Activated B cell treated with CpG ODN at 0.5 μM for 24 hours (primary cell): ENCODE data around the gene ADAMTS8. TPM values are rescaled to one million over a fixed set of nuclear protein-coding genes. Genes with fewer than 3 reads are reported as not detected.

ENCODE experiments used
- ATAC-seq: fragments of 200-7000 bp; cut with Tn5 transposase; one replicate; pipeline ENCODE4 v1.10.0; 2021; ENCODE audit warnings: low read depth, mild to moderate bottlenecking, moderate library complexity
- CTCF ChIA-PET: fragments of 350-600 bp; sonication (Branson Sonifier 250); formaldehyde crosslinking; loops from one replicate; lab custom pipeline; 2021; ENCODE audit warnings: antibody characterized with exemption; lab: Charles Lee
- POLR2A ChIA-PET: fragments of 350-600 bp; sonication (Branson Sonifier 250); formaldehyde crosslinking; loops from one replicate; lab custom pipeline; 2021; ENCODE audit warnings: antibody characterized with exemption; lab: Charles Lee
- DNase-seq: peaks from one replicate; pipeline ENCODE4 v3.0.0; 2022
- H3K27ac Mint-ChIP-seq: one replicate; pipeline ENCODE4 v1.8.0; 2020; ENCODE audit warnings: mixed read lengths
- H3K27me3 Mint-ChIP-seq: one replicate; pipeline ENCODE4 v1.8.0; 2021; ENCODE audit warnings: mixed read lengths
- H3K36me3 Mint-ChIP-seq: one replicate; pipeline ENCODE4 v1.8.0; 2021; ENCODE audit warnings: low read depth, mixed read lengths
- H3K4me1 Mint-ChIP-seq: one replicate; pipeline ENCODE4 v1.8.0; 2021; ENCODE audit warnings: mixed read lengths
- H3K4me3 Mint-ChIP-seq: one replicate; pipeline ENCODE4 v1.8.0; 2020; ENCODE audit warnings: mild to moderate bottlenecking, mixed read lengths
- H3K9me3 Mint-ChIP-seq: one replicate; pipeline ENCODE4 v1.8.0; 2020; ENCODE audit warnings: mixed read lengths
- intact Hi-C: fragments of 100-400 bp; cut with micrococcal nuclease; formaldehyde crosslinking; loops from one replicate; pipeline ENCODE4 v1.15.1; 2024
- total RNA-seq: library from RNA; stranded (reverse); gene quantifications from 2 replicates; pipeline ENCODE4 v1.2.3, GENCODE V29; 2022
- TF ChIP-seq, protein P1 (sequence below): fragments of 200-600 bp; IDR thresholded peaks from one replicate; pipeline ENCODE4 v1.8.0; 2022; ENCODE audit warnings: antibody characterized with exemption, mild to moderate bottlenecking

ADAMTS8 gene
- total RNA-seq, 1 donor from 2014 or later: not detected

DNA sequence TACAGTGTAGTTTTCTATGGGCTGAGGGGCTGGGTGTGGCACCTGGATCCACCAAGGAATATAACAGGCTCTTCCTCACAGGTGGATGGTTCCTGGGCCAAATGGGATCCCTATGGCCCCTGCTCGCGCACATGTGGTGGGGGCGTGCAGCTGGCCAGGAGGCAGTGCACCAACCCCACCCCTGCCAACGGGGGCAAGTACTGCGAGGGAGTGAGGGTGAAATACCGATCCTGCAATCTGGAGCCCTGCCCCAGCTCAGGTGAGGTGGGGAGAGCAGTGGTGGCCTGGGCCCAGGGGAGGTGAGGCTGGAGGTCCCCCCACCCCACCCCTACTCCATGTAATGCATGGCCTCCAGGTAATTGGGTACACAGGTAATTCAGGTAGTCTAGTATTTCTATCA, 40.8 kb upstream of the ADAMTS8 start:
- no peak overlapping the region for H3K4me3 Mint-ChIP-seq
- H3K4me1 Mint-ChIP-seq: no peaks in the 10 kb centered on the region
- intact Hi-C loops: no loop called here
- POLR2A ChIA-PET: no interaction called here
- DNase-seq (no peak), ATAC-seq (no peak)
- H3K27ac Mint-ChIP-seq: no peak overlapping the region
- CTCF ChIA-PET: no interaction called here
- no peaks in the 10 kb centered on the region for H3K36me3 Mint-ChIP-seq
- H3K27me3 Mint-ChIP-seq: no peaks in the 10 kb centered on the region
- TF ChIP-seq, protein P1, sequence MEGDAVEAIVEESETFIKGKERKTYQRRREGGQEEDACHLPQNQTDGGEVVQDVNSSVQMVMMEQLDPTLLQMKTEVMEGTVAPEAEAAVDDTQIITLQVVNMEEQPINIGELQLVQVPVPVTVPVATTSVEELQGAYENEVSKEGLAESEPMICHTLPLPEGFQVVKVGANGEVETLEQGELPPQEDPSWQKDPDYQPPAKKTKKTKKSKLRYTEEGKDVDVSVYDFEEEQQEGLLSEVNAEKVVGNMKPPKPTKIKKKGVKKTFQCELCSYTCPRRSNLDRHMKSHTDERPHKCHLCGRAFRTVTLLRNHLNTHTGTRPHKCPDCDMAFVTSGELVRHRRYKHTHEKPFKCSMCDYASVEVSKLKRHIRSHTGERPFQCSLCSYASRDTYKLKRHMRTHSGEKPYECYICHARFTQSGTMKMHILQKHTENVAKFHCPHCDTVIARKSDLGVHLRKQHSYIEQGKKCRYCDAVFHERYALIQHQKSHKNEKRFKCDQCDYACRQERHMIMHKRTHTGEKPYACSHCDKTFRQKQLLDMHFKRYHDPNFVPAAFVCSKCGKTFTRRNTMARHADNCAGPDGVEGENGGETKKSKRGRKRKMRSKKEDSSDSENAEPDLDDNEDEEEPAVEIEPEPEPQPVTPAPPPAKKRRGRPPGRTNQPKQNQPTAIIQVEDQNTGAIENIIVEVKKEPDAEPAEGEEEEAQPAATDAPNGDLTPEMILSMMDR: no peak
- H3K9me3 Mint-ChIP-seq: no peaks in the 10 kb centered on the region

DNA sequence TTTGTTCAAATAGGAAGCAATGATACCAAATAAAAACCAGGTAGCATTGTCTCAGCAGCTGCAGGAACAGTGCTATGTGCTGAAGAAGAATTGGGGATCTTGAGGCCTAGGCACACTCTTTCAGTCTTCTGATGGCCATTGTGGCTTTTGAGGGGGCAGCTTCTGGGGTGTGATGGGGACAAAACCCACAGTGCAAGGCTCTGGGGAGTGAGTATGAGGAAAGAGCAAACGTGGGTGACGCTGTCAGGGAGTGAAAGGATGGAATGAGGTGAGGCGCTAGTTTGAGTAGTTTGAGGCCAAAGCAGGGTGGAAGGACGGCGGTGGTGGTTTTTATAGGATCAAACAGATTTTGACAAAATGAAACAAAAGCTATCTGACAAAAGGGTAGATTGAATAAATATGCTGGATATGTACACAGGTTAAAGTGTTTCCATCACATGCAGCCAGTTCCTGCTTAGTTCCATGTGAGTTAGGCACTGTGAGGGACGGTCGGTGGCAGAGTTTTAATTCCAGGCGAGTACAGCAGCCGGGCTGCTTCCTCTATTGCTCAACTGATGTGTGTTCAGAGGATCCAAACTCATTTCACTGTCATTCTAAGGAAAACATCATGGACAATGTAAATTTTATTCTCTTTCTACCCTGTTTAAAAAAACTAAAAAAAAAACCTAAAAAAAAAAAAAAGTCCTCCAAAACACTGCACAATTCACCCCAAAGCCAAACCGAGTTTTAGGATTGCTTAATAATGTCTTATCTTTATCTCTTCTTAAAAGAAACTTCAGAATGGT, 38.9 kb upstream of the ADAMTS8 start:
- DNase-seq (no peak), ATAC-seq (no peak)
- intact Hi-C loops: no loop called here
- H3K27me3 Mint-ChIP-seq: no peaks in the 10 kb centered on the region
- H3K36me3 Mint-ChIP-seq: no peaks in the 10 kb centered on the region
- POLR2A ChIA-PET: no interaction called here
- TF ChIP-seq, protein P1: no peak
- H3K4me1 Mint-ChIP-seq: no peaks in the 10 kb centered on the region
- H3K4me3 Mint-ChIP-seq: no peak overlapping the region
- CTCF ChIA-PET: no interaction called here
- H3K27ac Mint-ChIP-seq: no peak overlapping the region
- H3K9me3 Mint-ChIP-seq: no peaks in the 10 kb centered on the region

DNA sequence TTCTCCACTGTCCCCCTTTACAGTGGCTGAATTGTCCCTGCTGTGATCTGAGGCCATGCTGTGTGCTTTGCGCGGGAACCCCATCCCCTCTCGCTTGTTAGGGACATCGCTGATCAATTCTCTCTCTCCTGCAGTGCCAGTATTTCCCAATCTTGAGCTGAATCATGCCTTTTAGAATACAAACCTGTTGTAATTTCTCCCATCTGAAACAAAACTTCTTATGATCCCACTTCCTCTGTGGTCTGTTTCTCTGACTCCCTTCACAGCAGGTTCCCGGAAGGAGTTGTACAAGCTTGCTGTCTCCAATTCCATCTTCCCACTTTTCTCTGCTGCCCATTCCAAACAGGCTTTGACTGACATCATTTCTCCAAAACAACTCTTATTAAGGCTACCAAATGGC, 36.9 kb upstream of the ADAMTS8 start:
- Mint-ChIP-seq H3K27ac (no peak overlapping the region), H3K36me3 (no peaks in the 10 kb centered on the region), H3K4me3 (no peak overlapping the region), H3K4me1 (no peaks in the 10 kb centered on the region), H3K27me3 (peaks cover 3% of the 10 kb centered on the region), H3K9me3 (no peaks in the 10 kb centered on the region)
- ATAC-seq: no peak
- POLR2A ChIA-PET: no interaction called here
- intact Hi-C loops: no loop called here
- TF ChIP-seq, protein P1: no peak
- DNase-seq: no peak
- CTCF ChIA-PET: no interaction called here

DNA sequence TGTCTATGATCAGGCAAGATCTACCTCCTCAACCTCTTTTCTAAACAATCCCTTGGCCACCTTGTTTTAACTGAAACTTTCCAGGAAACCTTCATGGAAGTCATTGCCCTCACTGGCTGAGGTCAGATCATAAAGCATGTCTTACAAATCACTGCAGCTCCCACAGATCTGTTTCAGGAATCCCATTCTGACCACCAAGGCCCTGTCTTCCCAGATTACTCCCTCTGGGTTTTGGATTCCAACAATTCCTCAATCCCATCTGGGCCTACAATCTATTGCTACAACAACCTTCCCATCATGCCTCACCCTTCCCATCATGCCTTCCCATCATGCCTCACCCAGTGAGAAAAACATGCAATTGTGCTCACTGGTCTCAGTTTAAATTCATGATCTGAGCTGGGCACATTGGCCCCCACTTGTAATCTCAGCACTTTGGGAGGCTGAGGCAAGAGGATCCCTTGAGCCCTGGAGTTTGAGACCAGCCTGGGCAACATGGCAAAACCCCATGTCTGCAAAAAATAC, 35.9 kb upstream of the ADAMTS8 start:
- Mint-ChIP-seq H3K27me3 (peaks cover 3% of the 10 kb centered on the region), H3K36me3 (no peaks in the 10 kb centered on the region), H3K4me1 (no peaks in the 10 kb centered on the region), H3K4me3 (no peak overlapping the region), H3K9me3 (no peaks in the 10 kb centered on the region), H3K27ac (no peak overlapping the region)
- TF ChIP-seq, protein P1: no peak
- ATAC-seq (no peak), DNase-seq (no peak)
- CTCF ChIA-PET: no interaction called here
- intact Hi-C loops: no loop called here
- POLR2A ChIA-PET: interaction anchor here (0.6 kb wide), 1 partner anchor 11 kb away, joined by 3 read pairs; no protein-coding TSS in a partner anchor

DNA sequence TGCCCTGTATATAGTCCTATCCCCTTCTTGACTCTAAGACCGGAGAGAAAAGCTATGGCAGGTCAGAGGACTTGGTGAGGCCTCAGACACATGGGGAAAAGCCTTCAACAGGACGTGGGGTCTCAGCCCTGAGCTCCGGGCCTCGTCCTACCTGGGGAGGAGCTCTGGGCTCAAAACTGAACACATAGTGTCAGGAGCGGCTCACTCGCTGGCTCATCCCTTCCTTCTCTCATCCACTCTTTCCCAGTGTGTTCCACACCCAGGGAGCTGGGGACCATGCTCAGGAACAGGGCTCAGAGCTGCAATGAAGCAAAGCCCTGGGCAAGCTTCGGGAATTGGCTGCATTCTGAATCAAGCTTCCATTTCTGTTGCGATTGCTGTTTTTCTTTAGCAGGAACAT, 34.5 kb upstream of the ADAMTS8 start:
- Mint-ChIP-seq H3K27ac (no peak overlapping the region), H3K27me3 (peaks cover 3% of the 10 kb centered on the region), H3K4me1 (no peaks in the 10 kb centered on the region), H3K9me3 (no peaks in the 10 kb centered on the region), H3K4me3 (no peak overlapping the region), H3K36me3 (no peaks in the 10 kb centered on the region)
- ATAC-seq (no peak), DNase-seq (no peak)
- POLR2A ChIA-PET: no interaction called here
- CTCF ChIA-PET: no interaction called here
- TF ChIP-seq, protein P1: no peak
- intact Hi-C loops: no loop called here
